Activated CD4-positive, alpha-beta T cell treated with anti-CD3 and anti-CD28 coated beads, Interleukin-2, amount 50 U/mL, for 16 hours (primary cell): ENCODE data around the gene SIK1.
"Not testable (repeated sequence)": the region's sequence is repeated elsewhere in the genome, so short reads cannot be mapped to it uniquely, and the experiment has no call there.

Experiments used
- DNase-seq: peaks from one replicate; pipeline ENCODE4 v3.0.0-alpha.2; 2020

SIK1 gene

GRCh38 chr21:43383351-43383750 is 43.6 kb downstream of the SIK1 start:
- not testable (repeated sequence) for DNase-seq

DNA sequence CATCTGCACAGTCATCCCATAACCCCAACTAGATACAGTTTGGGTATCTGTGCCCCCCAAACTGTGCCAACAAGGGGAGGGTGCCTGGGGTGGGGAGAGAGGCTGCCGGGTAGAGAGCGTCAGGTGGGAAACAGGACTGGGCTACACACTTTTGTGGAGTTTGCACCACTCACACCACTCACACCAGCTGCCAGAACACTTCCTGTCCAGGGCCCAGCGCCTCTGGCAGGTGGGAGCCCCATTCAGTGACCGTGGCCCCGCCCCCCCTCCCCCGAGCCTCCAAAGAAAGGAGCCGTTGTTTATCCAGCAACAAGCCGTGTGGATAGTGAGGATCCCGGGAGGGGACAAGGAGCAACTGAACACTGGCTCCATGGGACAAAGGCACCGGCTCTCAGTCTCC is 44.0 kb downstream of the SIK1 start:
- not testable (repeated sequence) for DNase-seq

DNA sequence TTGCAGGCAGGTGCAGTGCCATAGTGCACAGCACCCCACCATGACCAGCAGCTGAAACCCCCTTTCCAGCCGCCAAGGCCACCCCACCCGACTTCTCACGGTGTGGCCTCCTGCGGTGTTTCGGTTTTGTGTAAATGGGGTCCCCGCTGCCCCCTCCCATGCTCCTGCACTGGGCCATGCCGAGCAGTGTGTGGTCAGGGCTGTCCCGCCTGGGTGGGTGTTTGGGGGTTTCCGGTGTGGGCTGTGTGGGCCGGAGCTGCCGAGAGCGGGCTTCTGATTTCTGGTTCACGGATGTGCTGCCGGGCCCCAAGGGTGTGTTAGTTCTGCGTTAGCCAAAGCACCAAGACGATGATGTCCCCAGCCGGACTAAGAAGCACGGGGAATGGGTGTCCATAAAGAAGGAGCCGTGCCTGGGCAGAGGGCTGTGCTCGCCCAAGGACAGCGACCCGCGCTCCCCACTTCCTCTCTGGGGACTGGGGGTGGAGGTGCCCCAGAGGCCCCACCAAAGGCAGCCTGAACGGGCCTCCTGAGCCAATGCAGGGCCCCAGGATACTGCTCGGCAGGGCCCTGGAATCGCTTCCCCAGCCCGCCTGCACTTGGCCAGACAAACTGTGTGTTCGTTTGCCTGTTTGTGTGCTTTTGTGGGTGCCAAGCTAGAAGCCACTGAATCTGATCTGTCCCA is 45.9 kb downstream of the SIK1 start:
- DNase-seq = not testable (repeated sequence)

GRCh38 chr21:43380337-43380736 is 46.6 kb downstream of the SIK1 start:
- not testable (repeated sequence) for DNase-seq

DNA sequence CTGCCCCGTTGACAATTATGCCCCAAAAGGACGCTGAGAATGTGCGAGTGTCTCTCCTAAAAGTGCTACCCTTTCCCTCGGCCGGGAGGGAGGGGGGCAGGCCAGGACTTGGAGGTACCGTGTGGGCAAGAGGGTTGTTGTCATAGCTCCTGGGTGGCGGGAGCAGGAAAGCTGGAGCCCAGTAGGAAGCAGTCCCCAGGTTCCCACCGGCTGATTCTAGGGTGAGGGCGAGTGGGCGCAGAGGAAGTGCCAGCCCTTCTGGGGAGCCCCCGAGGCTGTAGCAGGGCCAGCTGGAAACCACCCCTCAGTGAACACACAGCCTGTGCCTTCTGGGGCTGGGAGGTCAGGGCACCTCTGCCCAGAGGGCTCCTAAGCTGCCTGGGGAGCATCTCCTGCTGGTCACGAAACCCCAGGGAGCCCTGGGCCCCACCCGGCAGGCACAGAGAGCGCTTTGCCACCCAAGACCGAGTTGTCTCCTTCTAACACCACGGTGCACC is 47.3 kb downstream of the SIK1 start:
- DNase-seq = not testable (repeated sequence)

DNA sequence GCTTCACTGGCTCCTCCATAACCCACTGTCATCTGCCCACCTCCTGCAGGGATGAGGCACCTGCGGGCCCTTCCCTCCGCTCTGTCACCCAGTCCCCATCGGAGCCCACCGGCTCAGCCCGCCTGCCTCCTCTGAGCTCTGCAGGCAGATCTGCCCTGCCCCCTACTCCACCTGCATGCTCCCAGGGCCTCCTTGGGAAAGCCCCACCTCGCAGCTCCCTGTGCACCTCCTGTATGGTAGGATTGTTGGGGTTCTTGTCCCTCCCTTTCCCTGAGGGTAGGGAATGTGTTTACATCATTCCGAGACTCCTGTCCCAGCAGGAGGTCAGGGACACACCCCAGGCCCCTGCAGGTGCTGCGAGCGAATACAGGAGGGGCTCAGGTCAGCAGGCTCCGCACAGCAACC is 50.5 kb downstream of the SIK1 start:
- DNase-seq = no peak

DNA sequence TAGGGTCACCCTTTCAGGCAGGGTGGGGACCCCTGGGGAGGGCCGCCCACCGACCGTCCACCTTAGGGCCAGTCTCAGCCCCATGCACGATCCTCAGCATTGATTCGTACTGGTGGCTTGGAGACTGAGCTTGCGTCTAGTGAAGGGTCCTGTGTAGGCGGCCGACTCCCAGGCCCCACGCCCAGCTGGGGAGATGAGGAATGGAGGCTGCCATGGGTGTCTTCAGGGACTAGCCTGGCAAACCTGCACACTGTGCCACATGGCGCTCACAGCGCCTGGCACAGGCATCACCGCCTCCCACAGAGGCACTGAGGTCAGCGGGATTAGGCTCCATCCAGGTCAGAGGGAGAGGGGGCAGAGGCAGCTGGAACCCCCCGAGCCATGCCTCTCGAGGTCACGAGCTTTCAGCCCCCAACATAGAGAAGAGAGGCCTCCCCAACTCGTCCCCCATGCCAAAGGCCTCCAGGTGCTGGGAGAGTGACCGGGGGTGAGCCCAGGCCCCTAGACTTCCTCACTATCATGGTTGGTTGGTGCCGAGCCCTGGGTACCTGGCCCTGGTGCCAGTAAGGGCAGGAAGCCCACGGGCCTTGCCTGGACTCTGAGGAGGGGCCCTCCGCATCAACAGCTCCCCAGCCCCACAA is 51.0 kb downstream of the SIK1 start:
- DNase-seq = no peak

DNA sequence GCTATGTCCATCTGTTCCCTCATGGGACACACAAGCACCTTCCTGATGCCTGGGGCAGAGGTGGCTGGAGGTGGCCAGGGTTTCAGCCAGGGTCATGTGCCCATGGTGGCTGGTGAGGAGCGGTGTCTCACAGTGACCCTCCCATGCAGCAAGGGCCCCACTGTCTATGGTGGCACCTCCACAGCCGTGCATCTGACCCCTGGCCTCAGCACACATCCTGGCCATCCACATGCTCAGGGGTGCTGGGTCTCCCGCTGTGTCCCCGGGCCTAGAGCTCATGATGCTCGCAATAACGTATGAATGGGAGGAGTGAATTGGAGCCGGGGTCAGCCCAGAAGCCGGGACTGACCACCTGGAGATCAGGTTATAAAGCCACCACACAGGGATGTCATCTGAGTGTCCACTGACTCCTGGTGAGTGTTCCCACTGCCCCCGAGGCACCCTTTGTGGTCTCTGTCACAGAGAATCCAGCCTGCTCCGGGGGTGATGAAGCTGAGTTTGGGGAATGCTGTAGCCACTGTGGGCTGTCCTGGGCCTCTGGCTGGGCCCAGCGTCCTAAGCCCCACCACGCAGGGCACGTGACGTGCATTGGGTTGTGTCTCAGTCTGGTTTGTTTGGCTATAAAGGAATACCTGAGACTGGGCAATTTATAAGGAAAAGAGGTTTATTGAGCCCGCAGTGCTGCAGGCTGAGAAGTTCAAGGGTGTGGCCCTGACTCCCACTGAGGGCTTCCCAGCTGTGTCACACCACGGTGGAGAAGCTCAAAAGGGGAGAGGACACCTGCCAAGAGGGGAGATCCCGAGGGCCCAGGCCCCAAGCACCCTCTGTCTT is 51.7 kb downstream of the SIK1 start:
- DNase-seq = no peak

- DNase-seq = no peak
Measured at GRCh38 chr21:43374228-43374885, 52.6 kb downstream of the SIK1 start.

DNA sequence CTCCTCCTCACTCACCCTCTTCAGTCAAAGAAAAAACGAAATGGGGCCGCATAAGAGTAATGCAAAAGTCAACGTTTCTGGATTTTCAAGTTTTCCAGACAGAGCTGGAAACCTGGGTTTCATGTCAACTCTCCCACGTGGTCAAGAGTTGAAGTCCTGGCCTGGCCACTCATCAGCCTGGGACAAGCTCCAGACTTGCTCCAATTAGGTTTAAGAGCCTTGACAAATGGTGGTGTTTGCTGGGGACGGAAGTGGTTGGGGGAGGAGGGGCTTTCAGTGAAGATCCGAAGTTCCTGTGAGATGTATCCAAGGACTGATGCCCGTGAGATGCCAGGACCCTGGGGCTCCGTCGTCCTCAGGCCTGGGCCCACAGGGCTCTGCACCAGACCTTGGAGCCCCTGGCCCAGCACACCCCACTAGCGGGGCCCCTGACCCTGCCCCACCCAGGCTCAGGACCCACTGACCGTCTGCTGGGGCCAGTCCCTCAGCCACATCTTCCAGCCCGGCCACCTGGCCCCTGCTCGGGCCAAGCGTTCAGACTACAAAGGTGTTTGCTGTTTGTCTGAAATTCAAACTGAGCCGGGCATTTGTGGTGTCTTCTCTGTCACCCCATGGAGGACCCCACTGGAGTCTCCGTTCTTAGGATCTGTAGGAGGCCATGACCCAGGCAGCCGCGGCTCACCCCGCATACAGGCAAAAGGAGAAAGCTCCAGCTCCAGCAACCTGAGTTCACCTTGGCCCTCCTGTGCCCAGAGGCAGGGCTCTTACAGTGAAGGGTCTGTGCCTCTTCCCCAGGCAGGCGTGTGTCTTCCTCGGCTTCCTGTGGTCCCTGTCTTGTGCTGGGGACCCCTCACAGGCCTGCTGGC is 53.3 kb downstream of the SIK1 start:
- DNase-seq = no peak

DNA sequence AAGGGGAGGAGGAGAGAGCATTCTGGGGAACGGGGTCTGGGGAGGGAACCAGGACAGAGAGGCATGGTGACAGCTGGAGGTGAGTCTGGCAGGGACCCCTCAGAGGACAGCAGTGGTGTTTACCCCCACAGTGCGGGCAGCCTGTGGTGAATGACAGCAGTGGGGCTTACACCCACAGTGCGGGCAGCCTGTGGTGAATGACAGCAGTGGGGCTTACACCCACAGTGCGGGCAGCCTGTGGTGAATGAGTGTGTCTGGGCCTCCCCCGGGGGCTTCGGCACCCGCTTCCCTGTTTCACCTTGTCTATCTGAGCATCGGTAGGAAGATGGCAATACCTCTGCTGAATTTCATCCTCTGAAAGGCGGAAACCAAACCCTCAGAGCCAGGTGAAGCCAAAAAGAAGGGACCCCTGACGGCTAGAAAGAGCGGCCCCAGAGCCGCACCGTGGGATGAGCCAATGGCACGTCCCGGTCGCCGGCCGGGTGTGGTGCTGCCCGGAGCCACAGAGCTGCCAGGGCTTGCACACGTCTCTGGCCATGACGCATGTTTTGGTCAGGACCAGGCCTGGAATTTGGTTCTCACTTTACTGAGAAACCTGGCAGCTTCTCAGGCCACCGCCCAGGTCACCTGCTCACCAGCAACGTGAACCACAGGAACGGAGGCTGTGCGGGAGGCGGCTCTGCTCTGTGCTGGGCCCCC is 54.1 kb downstream of the SIK1 start:
- DNase-seq = no peak

- no peak for DNase-seq
Measured at GRCh38 chr21:43371786-43372185, 55.1 kb downstream of the SIK1 start.

DNA sequence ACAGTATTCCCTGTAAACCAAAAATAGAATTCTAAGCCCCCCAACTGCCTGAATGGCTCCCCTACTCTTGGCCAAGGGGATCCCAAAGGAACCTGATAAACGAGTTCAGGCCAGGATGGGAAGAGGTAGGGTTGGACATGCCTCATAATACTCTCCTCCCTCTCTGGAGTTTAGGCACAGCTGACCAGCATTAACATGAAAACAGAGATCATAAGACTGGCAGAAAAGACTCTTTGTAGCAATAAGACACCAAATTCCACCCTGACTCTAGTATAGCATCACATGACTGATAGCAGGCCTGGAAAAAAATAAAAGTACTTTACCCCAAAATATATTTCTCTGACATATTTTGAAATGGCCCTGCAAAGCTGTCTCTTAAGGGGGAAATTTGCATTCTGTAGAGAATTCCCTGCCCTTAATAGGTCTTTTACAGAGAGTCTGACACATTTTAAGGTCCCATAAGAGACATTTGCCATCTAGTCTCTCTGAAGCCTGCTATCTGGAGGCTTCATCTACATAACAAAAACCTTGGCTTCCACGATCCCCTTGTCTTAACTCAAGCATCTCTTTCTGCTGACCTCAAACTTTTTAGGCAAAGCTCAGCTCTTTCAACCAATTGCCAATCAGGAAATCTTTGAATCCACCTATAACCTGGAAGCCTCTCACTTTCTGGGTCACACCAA is 55.9 kb downstream of the SIK1 start:
- DNase-seq = no peak

DNA sequence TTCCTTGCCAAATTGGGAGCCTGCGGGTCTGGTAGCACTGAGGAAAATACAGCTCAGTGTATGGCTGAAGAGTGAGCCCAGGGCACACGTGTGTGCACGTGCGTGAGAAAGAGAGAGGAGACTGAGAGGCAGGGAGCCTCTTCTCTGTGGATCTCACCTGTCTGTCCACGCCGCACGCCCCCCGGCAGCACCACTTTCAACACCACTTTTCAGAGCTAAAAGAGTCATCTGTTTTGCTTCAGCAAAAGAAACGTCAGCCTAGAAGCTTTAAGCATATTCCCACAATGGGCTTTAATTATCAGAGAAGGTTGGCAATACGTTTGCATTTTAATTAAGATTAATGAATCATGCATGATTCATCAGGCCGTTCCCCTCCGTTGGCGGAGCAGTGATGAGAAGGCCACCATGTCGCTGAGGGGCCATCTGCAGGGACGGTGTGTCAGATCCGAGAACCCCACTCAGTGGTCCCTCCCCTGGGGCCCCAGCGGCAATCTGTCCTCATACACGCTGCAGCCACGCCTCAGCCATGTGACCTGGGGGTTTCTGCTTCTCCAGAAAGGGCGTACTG is 56.8 kb downstream of the SIK1 start:
- no peak for DNase-seq

DNA sequence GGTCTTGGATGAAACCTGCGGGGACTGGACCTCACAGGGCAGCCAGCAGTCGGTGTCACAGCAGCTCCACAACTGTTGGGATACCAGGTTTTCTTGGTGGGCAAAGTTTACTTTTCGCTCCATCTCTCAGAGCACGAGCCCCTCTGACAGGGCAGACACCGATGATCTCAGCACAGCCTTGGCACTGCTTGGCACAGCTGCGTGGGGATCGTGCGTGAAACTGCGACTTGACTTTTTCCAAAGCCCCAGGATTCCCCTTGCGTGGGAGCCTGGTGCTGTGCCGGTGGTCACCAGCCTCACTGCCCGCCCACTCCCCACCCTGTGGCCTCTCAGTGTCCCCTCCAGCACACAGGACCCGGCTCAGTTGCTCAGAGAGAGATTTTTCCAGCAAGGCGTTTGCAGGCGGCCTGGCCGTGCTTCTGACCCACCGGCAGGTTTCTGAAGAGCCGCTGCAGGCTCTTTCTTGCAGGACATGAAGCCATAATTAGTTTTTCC is 57.3 kb downstream of the SIK1 start:
- no peak for DNase-seq

DNA sequence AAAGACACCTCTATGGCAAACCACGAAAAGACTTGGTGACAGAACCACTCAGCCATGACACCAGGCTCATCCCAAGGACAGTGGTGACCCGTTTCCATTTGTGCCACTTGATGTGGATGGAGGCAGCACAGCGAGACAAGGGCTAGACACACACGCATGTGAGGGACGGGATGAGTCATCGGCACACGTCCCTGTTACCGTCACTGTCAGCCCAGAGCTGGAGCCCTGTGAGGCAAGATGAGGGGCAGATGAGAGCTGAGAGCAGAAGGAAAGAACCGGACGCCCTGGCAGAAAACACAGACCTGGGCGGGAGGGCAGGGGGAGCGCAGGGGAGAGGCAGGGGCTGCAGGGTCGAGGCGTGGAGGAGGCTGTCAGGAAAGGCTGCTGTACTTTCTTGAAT is 57.8 kb downstream of the SIK1 start:
- DNase-seq = no peak

GRCh38 chr21:43368685-43369084 is 58.2 kb downstream of the SIK1 start:
- DNase-seq = no peak

DNA sequence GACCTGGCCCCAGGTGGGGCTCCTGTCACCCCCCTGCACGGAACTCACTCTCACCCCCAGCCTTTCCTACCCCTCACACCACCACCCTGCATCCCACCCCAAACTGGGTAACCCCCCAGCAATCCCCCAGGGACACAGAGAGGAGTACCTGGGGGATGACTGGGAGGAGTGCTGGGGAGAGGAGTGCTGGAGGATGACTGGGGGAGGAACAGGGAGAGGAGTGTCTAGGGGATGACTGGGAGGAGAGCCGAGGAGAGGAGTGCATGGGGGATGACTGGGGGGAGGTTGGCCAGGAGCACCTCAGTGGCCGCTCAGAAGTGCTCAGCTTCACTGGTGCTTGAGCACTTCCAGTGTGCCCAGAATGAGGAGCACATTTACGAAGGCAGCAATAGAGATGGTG is 59.1 kb downstream of the SIK1 start:
- DNase-seq = no peak

DNA sequence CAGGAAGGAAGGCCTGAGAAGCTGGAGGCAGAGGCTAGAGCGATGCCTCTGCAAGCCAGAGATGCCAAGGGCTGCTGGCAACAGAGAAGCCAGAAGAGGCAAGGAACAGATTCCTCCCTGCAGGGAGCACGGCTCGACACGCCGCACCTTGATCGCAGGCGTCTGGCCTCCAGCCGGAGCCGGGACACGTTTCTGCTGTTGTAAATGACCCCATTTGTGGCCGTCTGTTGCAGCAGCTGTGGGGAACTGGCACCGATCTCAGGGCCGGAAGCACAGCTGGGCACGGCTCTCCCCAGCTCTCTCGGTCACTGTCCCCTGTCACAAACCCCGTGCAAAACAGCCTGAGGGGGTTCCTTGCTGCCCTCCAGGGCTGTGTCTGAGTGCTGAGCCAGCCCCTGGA is 59.6 kb downstream of the SIK1 start:
- DNase-seq = no peak

- DNase-seq = no peak
Measured at GRCh38 chr21:43366656-43367055, 60.3 kb downstream of the SIK1 start.
